OCI-LY7 (cell line): ENCODE results near the gene ITPA. TPM values are rescaled to one million over a fixed set of nuclear protein-coding genes. Genes with fewer than 3 reads are reported as not detected.

Experiments
- BruUV-seq: library from RNA; stranded (reverse); fragments of 400-500 nt; replicated peaks from 2 replicates; lab custom pipeline; 2021; lab: Mats Ljungman, UMichigan
- CTCF ChIA-PET: fragments of 300-600 bp; sonication (Branson Sonifier 250); formaldehyde crosslinking; loops from one replicate; lab custom pipeline; 2022; ENCODE audit warnings: antibody characterized with exemption; ENCODE audit not compliant: unreplicated experiment; lab: Charles Lee
- POLR2A ChIA-PET: fragments of 300-600 bp; sonication (Branson Sonifier 250); formaldehyde crosslinking; loops from one replicate; lab custom pipeline; 2022; ENCODE audit warnings: antibody characterized with exemption; lab: Charles Lee
- DNase-seq: peaks from one replicate; pipeline ENCODE4 v3.0.0-alpha.2; 2015; ENCODE audit warnings: low spot score
- H2AFZ ChIP-seq: fragments of 200-600 bp; sonication (generic), shearing (Covaris generic); 2 replicates; pipeline ENCODE4 v1.6.1; 2014; ENCODE audit warnings: mild to moderate bottlenecking, antibody characterized with exemption, low read length, moderate library complexity
- H3K27ac ChIP-seq: fragments of 200-600 bp; sonication (generic); 2 replicates; pipeline ENCODE4 v1.5.1; 2014; ENCODE audit warnings: mixed run types, low read depth, mild to moderate bottlenecking, moderate library complexity, low read length, inconsistent platforms; ENCODE audit not compliant: poor library complexity, severe bottlenecking
- H3K36me3 ChIP-seq: fragments of 200-600 bp; sonication (generic); 2 replicates; pipeline ENCODE4 v1.6.1; 2014; ENCODE audit warnings: mild to moderate bottlenecking, antibody characterized with exemption, low read length, moderate library complexity, mixed read lengths; ENCODE audit not compliant: insufficient read depth
- H3K4me1 ChIP-seq: fragments of 200-600 bp; sonication (generic); 2 replicates; pipeline ENCODE4 v1.5.1; 2014; ENCODE audit warnings: mild to moderate bottlenecking, low read length; ENCODE audit not compliant: insufficient read depth, poor library complexity, severe bottlenecking
- H3K4me2 ChIP-seq: fragments of 200-600 bp; sonication (generic); 2 replicates; pipeline ENCODE4 v1.6.1; 2014; ENCODE audit warnings: mild to moderate bottlenecking, low read length
- H3K4me3 ChIP-seq: fragments of 200-600 bp; sonication (generic); 2 replicates; pipeline ENCODE4 v1.5.1; 2014; ENCODE audit warnings: mild to moderate bottlenecking, low read depth, low read length; ENCODE audit not compliant: poor library complexity, severe bottlenecking
- H3K79me2 ChIP-seq: fragments of 200-600 bp; sonication (generic); 2 replicates; pipeline ENCODE4 v1.6.1; 2016; ENCODE audit warnings: low read depth, mild to moderate bottlenecking, low read length, moderate library complexity, mixed read lengths; ENCODE audit not compliant: insufficient read depth
- H3K9me2 ChIP-seq: fragments of 200-600 bp; sonication (generic); 2 replicates; pipeline ENCODE4 v1.6.1; 2016; ENCODE audit warnings: mild to moderate bottlenecking, low read length, mixed read lengths; ENCODE audit not compliant: insufficient read depth
- H3K9me3 ChIP-seq: fragments of 200-600 bp; sonication (generic); 2 replicates; pipeline ENCODE4 v1.6.1; 2014; ENCODE audit warnings: mild to moderate bottlenecking, mixed run types, low read length, mixed read lengths
- H4K20me1 ChIP-seq: fragments of 200-600 bp; sonication (generic); 2 replicates; pipeline ENCODE4 v1.6.1; 2014; ENCODE audit warnings: mild to moderate bottlenecking, antibody characterized with exemption, low read length, moderate library complexity, mixed read lengths; ENCODE audit not compliant: insufficient read depth
- CTCF ChIP-seq: fragments of 200-600 bp; sonication (generic); conservative IDR thresholded peaks from 2 replicates; pipeline ENCODE4 v1.5.1; 2014; ENCODE audit warnings: mild to moderate bottlenecking, antibody characterized with exemption, low read length, moderate library complexity, mixed read lengths
- EZH2phosphoT487 ChIP-seq: fragments of 200-600 bp; sonication (generic); IDR thresholded peaks from 2 replicates; pipeline ENCODE4 v1.6.1; 2018; ENCODE audit warnings: low read depth, borderline replicate concordance, mild to moderate bottlenecking, mixed run types, antibody characterized with exemption, low read length, moderate library complexity, mixed read lengths
- intact Hi-C: fragments of 100-400 bp; cut with micrococcal nuclease; formaldehyde crosslinking; loops from one replicate; pipeline ENCODE4 v1.10.0; 2022; ENCODE audit not compliant: unreplicated experiment
- total RNA-seq, 2 experiments: library from RNA; depleted of rRNA in 1 of 2; stranded (reverse); fragments of >200 nt in 1 of 2; shearing (Covaris generic) in 1 of 2; gene quantifications; 2 replicates each; pipeline ENCODE4 v1.2.3, GENCODE V29; 2014 to 2022

The ITPA gene
- total RNA-seq, 2 experiments from 2014 or later, result 58.0 to 62.4 TPM

GRCh38 chr20:3229798-3230197 lies 20.5 kb downstream of the ITPA start:
- DNase-seq, result no peak
- Histone ChIP-seq H3K27ac (no peak overlapping the region), H3K9me2 (no peaks in the 10 kb centered on the region), H3K4me3 (no peak overlapping the region), H4K20me1 (no peaks in the 10 kb centered on the region), H3K4me1 (no peaks in the 10 kb centered on the region), H2AFZ (no peak overlapping the region), H3K4me2 (no peak overlapping the region), H3K79me2 (no peaks in the 10 kb centered on the region), H3K36me3 (peaks cover 5% of the 10 kb centered on the region; the same call in 1 of the 2 replicates), H3K9me3 (no peaks in the 10 kb centered on the region)
- BruUV-seq, result no TSS peak
- POLR2A ChIA-PET, result no interaction called here
- intact Hi-C loops, result no loop called here
- CTCF ChIA-PET, result no interaction called here
- TF ChIP-seq EZH2phosphoT487, result no peak
- no peak for TF ChIP-seq CTCF

GRCh38 chr20:3231116-3231515 lies 21.8 kb downstream of the ITPA start:
- Histone ChIP-seq H3K27ac (no peak overlapping the region), H3K4me1 (no peaks in the 10 kb centered on the region), H3K4me2 (no peak overlapping the region), H3K9me2 (no peaks in the 10 kb centered on the region), H2AFZ (no peak overlapping the region), H3K9me3 (no peaks in the 10 kb centered on the region), H3K4me3 (no peak overlapping the region), H3K79me2 (no peaks in the 10 kb centered on the region), H3K36me3 (peaks cover 5% of the 10 kb centered on the region; the same call in 1 of the 2 replicates), H4K20me1 (no peaks in the 10 kb centered on the region)
- CTCF ChIA-PET, result no interaction called here
- no peak for TF ChIP-seq EZH2phosphoT487
- TF ChIP-seq CTCF, result no peak
- POLR2A ChIA-PET, result no interaction called here
- no peak for DNase-seq
- intact Hi-C loops, result no loop called here
- no TSS peak for BruUV-seq

GRCh38 chr20:3231889-3232588 lies 22.7 kb downstream of the ITPA start:
- Histone ChIP-seq H3K9me2 (no peaks in the 10 kb centered on the region), H3K4me3 (no peak overlapping the region), H3K36me3 (peaks cover 5% of the 10 kb centered on the region; the same call in 1 of the 2 replicates), H3K4me1 (no peaks in the 10 kb centered on the region), H3K79me2 (no peaks in the 10 kb centered on the region), H3K27ac (no peak overlapping the region), H3K4me2 (no peak overlapping the region), H2AFZ (no peak overlapping the region), H3K9me3 (no peaks in the 10 kb centered on the region), H4K20me1 (no peaks in the 10 kb centered on the region)
- no peak for TF ChIP-seq CTCF
- no peak for TF ChIP-seq EZH2phosphoT487
- no peak for DNase-seq
- POLR2A ChIA-PET, result no interaction called here
- intact Hi-C loops, result no loop called here
- no TSS peak for BruUV-seq
- CTCF ChIA-PET, result no interaction called here
